ENCODE data around the gene GPR162.

The GPR162 gene

DNA sequence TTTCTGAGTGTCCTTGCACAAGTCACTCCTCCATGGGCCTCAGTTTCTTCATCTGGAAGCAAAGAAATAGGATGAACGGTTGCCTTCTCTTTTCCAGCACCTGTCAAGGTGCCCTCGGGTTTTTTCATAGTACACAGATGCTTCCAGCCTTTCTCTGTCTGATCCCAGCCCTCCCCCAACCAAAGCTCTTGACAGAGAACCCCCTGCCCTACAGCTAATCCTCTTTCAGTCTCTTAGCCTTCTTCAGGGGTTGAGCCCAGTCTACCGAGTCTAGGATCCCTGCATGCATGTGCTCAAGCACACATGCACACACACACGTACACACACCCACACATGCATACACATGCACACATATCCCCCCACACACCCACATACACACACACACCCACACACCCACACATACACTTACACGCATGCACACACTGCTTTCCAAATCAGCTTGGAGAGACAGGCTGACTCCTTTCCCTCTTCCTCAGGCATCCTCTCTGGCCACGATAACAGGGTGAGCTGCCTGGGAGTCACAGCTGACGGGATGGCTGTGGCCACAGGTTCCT lies 24.8 kb downstream of the GPR162 start:
- H3K4me1 ChIP-seq (ENCODE audit: insufficient read depth, low read length): no peaks in the 10 kb centered on the region; the same call in 1 of the 2 replicates
- peaks cover 10% of the 10 kb centered on the region; the same call in 1 of the 2 replicates for H3K36me3 ChIP-seq (ENCODE audit: insufficient read depth, low read length)
- H3K9ac ChIP-seq (ENCODE audit: low read depth, low read length): no peak overlapping the region
- no peaks in the 10 kb centered on the region for H3K9me3 ChIP-seq (ENCODE audit: control insufficient read depth, insufficient read depth, low read length)

GRCh38 chr12:6847676-6848075 lies 26.1 kb downstream of the GPR162 start:
- no peaks in the 10 kb centered on the region for H3K9me3 ChIP-seq (ENCODE audit: control insufficient read depth, insufficient read depth, low read length)
- H3K36me3 ChIP-seq (ENCODE audit: insufficient read depth, low read length): peaks cover 10% of the 10 kb centered on the region; the same call in 1 of the 2 replicates
- no peaks in the 10 kb centered on the region; the same call in 1 of the 2 replicates for H3K4me1 ChIP-seq (ENCODE audit: insufficient read depth, low read length)
- no peak overlapping the region for H3K9ac ChIP-seq (ENCODE audit: low read depth, low read length)

GRCh38 chr12:6849427-6849826 lies 27.8 kb downstream of the GPR162 start:
- peaks cover 10% of the 10 kb centered on the region; the same call in 1 of the 2 replicates for H3K36me3 ChIP-seq (ENCODE audit: insufficient read depth, low read length)
- no peak overlapping the region for H3K9ac ChIP-seq (ENCODE audit: low read depth, low read length)
- H3K9me3 ChIP-seq (ENCODE audit: control insufficient read depth, insufficient read depth, low read length): no peaks in the 10 kb centered on the region
- peaks cover 12% of the 10 kb centered on the region for H3K4me1 ChIP-seq (ENCODE audit: insufficient read depth, low read length)

GRCh38 chr12:6849976-6850560 lies 28.4 kb downstream of the GPR162 start:
- Histone ChIP-seq H3K36me3 (ENCODE audit: insufficient read depth, low read length) (peaks cover 6% of the 10 kb centered on the region; the same call in 1 of the 2 replicates), H3K9ac (ENCODE audit: low read depth, low read length) (peak overlapping the region; percentile 82), H3K4me1 (ENCODE audit: insufficient read depth, low read length) (peaks cover 12% of the 10 kb centered on the region), H3K9me3 (ENCODE audit: control insufficient read depth, insufficient read depth, low read length) (no peaks in the 10 kb centered on the region)

- H3K9ac ChIP-seq (ENCODE audit: low read depth, low read length): peak overlapping the region; percentile 82
- H3K9me3 ChIP-seq (ENCODE audit: control insufficient read depth, insufficient read depth, low read length): no peaks in the 10 kb centered on the region
- peaks cover 12% of the 10 kb centered on the region for H3K4me1 ChIP-seq (ENCODE audit: insufficient read depth, low read length)
- peaks cover 4% of the 10 kb centered on the region; the same call in 1 of the 2 replicates for H3K36me3 ChIP-seq (ENCODE audit: insufficient read depth, low read length)
Observed at GRCh38 chr12:6850796-6851152, 29.2 kb downstream of the GPR162 start.

- Histone ChIP-seq H3K4me1 (ENCODE audit: insufficient read depth, low read length) (peaks cover 12% of the 10 kb centered on the region), H3K9me3 (ENCODE audit: control insufficient read depth, insufficient read depth, low read length) (no peaks in the 10 kb centered on the region), H3K36me3 (ENCODE audit: insufficient read depth, low read length) (peaks cover 5% of the 10 kb centered on the region; the same call in 1 of the 2 replicates), H3K9ac (ENCODE audit: low read depth, low read length) (peak within 1 kb of the TSS; percentile 82)
Observed at GRCh38 chr12:6851153-6851920, 29.7 kb downstream of the GPR162 start, which contains the start of gene CDCA3. TSS of gene CDCA3 (minus strand) at chr12:6851286. CDS start at chr12:6850952, 334 bp downstream.

DNA sequence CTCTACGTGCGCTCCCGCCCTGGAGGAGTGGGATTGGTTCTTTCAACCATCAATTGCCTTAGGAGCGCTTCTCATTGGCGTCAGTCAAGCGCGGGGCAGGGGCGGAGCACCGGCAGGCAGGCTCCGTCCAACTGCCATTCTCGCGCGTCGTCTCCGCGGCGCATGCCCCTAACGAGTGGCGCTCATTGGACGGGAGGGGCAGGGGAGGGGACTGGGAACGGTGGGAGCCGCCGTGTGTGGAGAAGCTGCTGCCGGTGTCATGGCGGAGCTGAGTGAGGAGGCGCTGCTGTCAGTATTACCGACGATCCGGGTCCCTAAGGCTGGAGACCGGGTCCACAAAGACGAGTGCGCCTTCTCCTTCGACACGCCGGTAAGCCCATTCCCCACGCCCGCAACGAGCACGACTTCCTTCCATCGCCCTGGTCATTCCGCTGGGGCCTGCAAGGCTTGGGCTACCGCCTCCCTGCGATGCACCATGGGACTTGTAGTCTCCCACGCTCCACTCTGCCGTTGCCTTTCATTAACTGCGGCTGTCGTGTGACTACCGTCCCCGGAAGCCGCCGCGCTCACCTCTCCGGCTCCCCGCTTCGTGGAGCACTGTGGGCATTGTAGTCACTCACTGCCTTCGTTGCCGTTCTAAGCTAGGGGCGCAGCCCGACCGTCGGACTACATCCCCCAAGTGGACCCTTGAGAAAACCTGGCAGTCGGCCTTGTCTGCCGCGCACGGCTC lies 30.5 kb downstream of the GPR162 start, which contains the start of gene USP5:
TSS of gene USP5 (plus strand) at position 230 of the 730 bp plus-strand sequence. CDS start at position 260, 30 bp downstream.
- peak within 1 kb of the TSS; percentile 82 for H3K9ac ChIP-seq (ENCODE audit: low read depth, low read length)
- H3K9me3 ChIP-seq (ENCODE audit: control insufficient read depth, insufficient read depth, low read length): no peaks in the 10 kb centered on the region
- peaks cover 4% of the 10 kb centered on the region; the same call in 1 of the 2 replicates for H3K36me3 ChIP-seq (ENCODE audit: insufficient read depth, low read length)
- H3K4me1 ChIP-seq (ENCODE audit: insufficient read depth, low read length): peaks cover 12% of the 10 kb centered on the region

DNA sequence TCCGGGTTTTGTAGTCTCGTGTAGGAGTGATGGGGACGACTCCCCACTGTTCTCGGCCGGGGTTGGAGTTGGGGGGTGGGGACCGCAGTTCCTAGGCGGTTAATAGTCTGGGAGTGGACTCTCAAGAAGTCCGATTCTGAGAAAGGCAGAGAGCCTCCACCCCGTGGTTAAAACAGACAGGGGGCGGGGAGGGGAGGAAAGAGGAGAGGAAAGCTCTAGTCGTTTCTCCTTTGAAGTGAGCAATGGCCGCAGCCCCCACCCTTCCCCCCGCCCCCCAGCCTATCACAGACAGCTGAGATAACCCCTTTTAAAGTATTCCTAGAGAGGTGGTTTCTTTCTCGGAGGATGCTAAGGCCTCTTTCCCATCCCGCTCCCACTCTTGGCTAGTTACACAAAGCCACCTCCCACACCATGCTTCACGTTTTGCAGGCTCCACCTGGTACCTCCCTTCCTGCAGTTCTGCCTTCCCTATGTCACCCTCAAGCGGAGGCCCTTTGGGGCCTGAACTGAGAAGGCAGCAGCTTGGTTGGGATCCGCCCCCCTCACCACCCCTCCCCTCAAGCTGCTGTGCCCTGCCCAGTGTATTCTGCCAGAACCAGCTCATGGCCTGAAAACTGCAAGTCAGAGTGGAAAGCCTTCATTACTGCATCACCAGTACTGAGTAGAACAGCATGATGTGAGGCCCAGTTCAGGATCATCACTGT lies 31.2 kb downstream of the GPR162 start:
- Histone ChIP-seq H3K9me3 (ENCODE audit: control insufficient read depth, insufficient read depth, low read length) (no peaks in the 10 kb centered on the region), H3K4me1 (ENCODE audit: insufficient read depth, low read length) (peaks cover 12% of the 10 kb centered on the region), H3K9ac (ENCODE audit: low read depth, low read length) (peak overlapping the region; percentile 82), H3K36me3 (ENCODE audit: insufficient read depth, low read length) (peaks cover 6% of the 10 kb centered on the region)

DNA sequence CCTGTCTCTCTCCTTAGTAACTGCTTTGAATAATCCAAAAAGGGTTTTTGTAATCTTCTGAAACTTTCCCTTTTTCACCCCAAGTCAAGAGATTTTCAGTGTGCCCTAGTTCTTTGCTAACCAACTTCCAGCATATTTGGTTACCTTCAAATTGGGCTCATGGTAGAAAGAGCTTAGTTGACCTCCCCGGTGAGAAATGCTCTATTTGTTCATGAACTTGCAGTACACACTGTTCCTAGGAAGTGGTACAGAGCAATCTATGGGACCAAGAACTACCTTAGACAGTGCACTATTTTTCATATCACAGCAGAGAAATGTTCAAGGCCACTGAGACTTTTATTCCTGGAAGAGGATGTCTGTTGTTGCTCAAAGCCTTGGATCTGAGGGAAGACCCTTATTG lies 32.0 kb downstream of the GPR162 start:
- peak overlapping the region; percentile 82; the same call in 1 of the 2 replicates for H3K9ac ChIP-seq (ENCODE audit: low read depth, low read length)
- H3K9me3 ChIP-seq (ENCODE audit: control insufficient read depth, insufficient read depth, low read length): no peaks in the 10 kb centered on the region
- peaks cover 12% of the 10 kb centered on the region for H3K4me1 ChIP-seq (ENCODE audit: insufficient read depth, low read length)
- peaks cover 7% of the 10 kb centered on the region for H3K36me3 ChIP-seq (ENCODE audit: insufficient read depth, low read length)

- Histone ChIP-seq H3K36me3 (ENCODE audit: insufficient read depth, low read length) (peaks cover 10% of the 10 kb centered on the region), H3K9me3 (ENCODE audit: control insufficient read depth, insufficient read depth, low read length) (no peaks in the 10 kb centered on the region), H3K4me1 (ENCODE audit: insufficient read depth, low read length) (peaks cover 12% of the 10 kb centered on the region), H3K9ac (ENCODE audit: low read depth, low read length) (no peak overlapping the region)
Observed at GRCh38 chr12:6854036-6854435, 32.4 kb downstream of the GPR162 start.

DNA sequence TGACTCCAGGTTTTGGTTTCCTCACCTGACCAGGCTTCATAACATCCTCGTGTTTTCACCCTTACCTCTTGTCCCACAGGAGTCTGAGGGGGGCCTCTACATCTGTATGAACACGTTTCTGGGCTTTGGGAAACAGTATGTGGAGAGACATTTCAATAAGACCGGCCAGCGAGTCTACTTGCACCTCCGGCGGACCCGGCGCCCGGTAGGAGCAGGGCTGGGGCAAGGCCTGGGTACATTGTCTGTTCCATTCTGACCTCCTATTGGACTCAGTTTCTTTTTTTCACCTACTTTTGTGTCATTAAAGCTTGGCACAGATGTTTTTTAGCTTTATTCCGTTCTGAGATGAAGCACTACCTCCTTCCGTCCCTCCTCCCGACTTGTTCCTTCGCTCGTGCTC lies 33.7 kb downstream of the GPR162 start:
- Histone ChIP-seq H3K9ac (ENCODE audit: low read depth, low read length) (no peak overlapping the region), H3K9me3 (ENCODE audit: control insufficient read depth, insufficient read depth, low read length) (no peaks in the 10 kb centered on the region), H3K4me1 (ENCODE audit: insufficient read depth, low read length) (peaks cover 12% of the 10 kb centered on the region), H3K36me3 (ENCODE audit: insufficient read depth, low read length) (peaks cover 10% of the 10 kb centered on the region)

DNA sequence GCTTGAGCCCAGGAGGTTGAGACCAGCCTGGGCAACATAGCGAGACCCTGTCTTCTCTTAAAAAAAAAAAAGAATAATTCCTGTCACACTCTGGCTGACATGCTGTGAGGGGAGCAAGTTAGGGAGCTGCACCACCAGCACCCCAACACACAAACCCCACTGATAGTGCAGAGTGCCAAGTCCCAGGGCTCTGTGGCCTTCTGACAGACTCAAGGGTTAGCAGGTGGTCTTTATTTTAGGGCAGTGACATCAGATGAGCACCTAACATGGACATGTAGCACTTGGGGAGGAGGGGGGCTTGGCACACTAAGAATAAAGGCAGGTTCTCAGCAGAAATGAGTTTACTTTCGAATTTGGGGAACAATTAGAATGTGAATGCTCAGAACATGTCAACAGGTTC lies 37.2 kb downstream of the GPR162 start:
- Histone ChIP-seq H3K36me3 (ENCODE audit: insufficient read depth, low read length) (peaks cover 12% of the 10 kb centered on the region), H3K9me3 (ENCODE audit: control insufficient read depth, insufficient read depth, low read length) (no peaks in the 10 kb centered on the region), H3K9ac (ENCODE audit: low read depth, low read length) (no peak overlapping the region), H3K4me1 (ENCODE audit: insufficient read depth, low read length) (peaks cover 4% of the 10 kb centered on the region; the same call in 1 of the 2 replicates)

GRCh38 chr12:6860116-6860515 lies 38.5 kb downstream of the GPR162 start:
- H3K9me3 ChIP-seq (ENCODE audit: control insufficient read depth, insufficient read depth, low read length): no peaks in the 10 kb centered on the region
- peaks cover 15% of the 10 kb centered on the region for H3K36me3 ChIP-seq (ENCODE audit: insufficient read depth, low read length)
- H3K9ac ChIP-seq (ENCODE audit: low read depth, low read length): no peak overlapping the region
- no peaks in the 10 kb centered on the region for H3K4me1 ChIP-seq (ENCODE audit: insufficient read depth, low read length)
